ENCODE data around the gene JAZF1.

The JAZF1 gene

DNA sequence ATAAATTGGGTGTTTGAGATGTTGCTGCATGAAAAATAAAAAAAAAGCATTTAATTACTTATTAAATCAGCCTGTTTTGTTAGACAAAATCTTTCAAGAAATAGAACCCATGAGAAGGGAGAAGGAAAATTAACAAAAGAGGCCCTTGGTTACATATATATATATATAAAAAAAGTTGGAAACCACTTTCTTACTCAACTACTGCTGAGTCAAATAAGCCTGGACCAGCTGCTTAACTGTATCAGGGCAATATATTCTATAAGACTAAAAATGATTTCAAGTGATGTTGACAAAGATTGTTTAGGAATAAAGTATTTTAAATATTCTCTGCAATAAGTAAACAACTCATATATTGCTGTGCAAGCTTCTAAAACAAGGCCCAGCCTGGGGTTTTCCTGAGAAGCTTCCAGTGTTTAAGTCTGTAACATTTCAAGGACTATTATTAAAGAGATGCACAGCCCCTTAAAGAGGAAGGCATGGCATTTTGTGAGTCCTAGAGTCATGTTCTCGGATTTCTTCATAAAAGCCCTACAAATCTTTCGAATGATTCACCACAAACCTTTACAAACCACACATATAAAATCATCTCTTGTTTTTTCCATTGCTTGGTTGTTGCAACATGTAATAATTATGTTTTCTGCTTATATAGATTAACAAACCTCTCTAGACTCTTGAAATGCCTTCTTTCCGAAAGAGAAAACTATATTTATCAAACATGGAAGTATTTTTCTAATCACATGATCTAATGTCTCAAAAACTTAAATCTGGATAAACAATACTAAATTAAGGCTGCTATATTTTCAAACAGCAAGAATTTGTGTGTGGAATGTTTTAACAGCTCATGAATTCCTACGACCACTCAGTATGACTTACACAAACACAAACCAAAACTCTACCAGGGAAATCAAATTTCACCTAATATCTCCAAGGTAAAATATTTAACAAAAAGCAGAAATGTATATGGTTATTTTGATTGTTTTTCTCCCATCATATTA is 14.3 kb downstream of the JAZF1 start:
- peak; percentile 52 for DNase-seq (ENCODE audit: low spot score)

DNA sequence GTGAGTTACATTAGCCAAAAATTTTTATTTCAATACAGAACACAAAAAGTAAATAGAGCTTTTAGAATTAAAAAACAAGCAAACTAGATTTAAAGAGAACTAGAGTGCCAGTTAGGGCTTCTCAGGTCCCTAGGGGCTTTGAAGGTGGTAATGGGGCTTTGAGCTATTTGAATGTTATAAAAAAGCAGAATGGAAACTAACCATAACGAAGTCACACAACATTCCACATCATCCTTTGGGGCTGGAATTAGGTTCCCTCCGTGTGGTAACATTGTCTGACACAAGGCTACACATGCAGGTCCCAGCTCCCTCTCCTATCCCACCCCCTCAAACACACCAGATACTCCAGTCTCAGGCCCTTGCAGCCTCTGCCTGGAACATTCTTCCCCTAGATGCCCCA is 15.3 kb downstream of the JAZF1 start:
- no peak for DNase-seq (ENCODE audit: low spot score)

DNA sequence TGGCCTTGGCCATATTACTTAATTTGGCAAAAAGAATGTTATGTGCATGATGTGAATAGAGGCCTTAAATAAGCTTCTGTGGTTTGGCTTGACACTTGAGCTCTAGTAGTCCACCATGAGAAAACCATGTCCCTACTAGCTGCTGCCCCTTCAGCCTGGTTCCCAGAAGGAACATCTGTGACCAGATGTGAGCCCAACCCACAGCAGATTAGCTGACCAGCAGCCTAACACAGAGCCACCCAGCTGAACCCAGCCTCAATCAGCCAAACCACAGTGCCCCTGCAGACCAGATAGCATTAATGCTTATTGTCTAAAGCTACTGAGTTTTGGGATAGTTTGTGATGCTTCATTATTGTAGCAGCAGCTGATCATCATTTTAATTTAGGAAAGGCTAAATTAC is 16.6 kb downstream of the JAZF1 start:
- DNase-seq (ENCODE audit: low spot score), result no peak

DNA sequence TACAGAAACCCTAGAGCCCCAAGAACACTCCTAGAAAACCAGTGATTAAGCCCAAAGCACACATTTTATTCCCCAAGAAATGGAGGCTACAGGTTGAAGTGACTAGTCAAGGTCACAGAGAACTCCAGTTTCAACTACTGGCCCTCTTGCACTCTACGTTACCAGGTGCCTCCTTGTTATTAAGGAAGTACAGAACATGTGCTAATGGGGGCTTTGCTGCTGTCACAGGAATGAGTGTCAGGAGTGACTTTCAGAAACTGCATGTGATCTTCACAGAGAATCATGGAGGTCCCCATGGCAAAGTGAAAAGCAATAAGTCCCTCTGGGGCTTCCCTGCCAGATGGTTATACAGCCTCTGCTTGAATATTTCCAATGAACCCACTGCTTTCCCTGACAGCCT is 19.3 kb downstream of the JAZF1 start:
- no peak for DNase-seq (ENCODE audit: low spot score)

DNA sequence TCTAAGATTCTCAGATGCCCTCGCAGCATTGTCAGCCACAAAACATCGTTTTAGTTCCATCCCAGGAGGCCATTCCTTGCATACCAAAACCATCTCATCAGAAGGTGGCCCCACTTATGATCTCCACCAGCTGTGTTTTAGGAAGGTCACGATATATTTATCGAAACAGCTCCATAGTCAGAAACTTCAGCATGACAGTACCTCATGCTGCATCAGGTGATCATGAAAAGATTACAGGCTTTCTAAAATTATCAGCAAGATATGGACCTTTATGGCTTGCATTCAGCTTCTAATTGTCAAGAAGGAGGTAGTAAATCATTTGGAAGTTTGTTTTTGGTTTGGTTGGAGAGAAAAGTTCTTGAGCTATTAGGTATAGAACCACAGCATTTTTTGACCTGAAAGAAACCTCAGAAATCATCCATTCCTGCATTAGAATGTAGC is 20.0 kb downstream of the JAZF1 start:
- peak; percentile 27 for DNase-seq (ENCODE audit: low spot score)

DNA sequence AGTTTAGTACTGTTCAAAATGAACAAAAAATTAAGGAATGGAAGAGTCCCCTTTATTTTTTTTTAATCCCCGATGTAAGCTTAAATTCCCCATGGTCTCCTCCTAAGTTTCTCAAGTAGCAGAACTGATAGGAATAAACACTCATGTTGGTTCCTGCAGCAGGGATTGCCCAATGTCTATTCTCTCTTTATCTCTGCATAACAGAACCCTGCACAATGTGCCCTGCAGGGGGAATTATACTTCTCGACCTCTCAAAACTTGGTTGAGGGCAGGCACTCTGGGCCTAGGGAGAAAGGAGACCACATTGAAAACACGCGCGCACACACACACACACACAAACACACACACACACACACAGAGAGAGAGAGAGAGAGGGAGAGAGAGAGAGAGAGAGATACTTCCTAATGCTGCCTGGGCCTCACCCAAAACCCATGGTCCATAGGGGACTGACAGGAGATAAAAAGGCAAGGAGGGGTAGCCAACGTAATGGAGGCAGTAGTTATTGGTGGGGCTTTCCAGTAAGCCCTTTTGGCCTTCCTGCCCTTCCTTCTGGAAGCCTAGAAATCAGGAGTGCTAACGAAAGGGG is 22.7 kb downstream of the JAZF1 start:
- DNase-seq (ENCODE audit: low spot score), result no peak

DNA sequence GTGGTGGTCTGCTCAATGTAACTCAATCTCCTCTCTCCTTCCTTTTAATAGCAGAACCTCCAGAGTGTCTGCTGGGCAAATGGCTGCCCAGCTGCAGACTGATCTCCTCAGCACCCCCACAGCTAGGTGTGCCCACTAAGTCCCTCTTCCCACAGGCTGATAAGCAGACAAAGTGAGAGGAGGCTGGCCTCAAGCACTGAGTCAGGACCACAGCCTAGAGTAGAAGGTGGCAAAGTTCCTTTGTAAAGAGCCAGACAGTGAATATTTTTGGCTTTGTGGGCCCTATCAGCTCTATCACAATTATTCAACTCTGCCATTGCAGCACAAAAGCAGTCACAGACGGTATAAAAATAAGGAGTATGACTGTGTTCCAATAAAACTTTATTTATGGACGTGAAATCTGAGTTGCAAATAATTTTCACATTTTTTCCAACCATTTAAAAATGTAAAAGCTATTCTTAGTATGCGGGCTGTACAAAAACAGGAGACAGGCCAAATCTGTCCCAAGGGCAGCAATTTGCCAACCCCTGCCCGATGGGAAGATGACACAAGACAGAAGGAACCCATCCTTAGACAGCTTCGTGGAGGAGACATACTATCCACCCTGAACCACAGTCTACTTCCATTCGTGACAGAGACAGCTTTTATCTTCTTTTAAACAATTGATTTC is 23.4 kb downstream of the JAZF1 start:
- no peak for DNase-seq (ENCODE audit: low spot score)

DNA sequence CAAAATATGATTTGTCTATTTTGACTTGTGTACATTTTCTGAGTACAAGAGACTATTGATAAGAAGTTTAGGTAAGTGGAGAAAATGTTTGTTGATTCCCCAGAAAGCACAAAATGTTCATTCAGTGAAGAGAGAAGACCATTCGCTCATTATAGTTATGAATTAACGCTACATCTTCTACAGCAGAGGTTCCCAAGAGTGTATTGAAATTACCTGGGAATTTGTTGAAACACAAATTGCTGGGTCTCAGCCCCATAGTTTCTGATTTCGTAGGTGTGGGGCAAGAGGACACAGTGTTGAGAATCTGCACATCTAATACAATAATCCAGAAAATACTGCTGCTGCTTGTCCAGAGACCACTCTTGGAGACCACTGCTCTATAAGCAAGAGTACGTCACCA is 24.2 kb downstream of the JAZF1 start:
- DNase-seq (ENCODE audit: low spot score), result no peak

DNA sequence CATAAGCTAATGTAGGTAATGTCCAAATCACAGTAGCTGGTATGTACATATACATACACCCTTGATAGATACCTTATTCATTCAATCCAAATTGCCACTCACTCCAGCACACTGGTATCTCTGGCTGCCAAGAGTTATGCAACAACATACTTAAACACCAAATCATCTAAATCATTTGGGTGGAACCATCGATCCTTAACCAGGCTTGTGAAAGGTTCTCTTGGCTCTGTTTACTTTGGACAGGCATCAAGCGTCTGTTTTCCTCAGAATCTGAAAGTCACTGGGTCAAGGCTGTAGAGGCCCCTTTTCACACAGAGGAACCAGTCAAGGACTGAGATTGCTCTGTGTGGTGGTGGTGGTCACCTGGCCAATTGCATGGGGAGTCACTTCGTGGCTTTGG is 24.6 kb downstream of the JAZF1 start:
- peak; percentile 32 for DNase-seq (ENCODE audit: low spot score)

DNA sequence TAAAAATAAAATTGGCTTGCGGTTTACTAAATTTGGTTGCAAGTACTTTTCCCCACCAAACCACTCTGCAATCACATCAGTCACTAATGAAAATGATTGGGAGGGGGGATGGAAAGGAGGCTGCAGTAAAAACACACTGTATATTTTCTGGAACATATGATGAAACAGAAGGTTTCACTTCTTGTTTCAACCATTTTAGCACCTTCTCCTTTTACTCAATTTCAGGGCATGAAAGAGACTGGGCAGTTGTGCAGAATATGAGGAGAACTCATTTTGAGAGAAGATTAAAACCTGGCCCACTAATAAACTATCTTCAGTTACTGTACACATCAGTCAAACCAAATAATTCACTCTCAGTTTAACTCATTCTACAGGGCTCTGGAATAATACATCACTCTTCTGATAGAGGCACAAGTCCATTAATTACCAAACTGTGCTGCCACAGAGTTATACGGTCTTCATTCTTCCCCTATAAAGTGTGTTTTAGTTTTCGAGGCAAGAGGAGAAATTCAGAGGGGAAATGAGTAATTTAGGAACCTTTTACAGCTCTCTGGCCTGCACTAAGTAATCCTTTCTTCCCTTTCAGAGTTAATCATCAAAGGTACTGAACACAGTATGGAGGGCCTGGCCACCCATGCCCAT is 25.5 kb downstream of the JAZF1 start:
- no peak for DNase-seq (ENCODE audit: low spot score)

DNA sequence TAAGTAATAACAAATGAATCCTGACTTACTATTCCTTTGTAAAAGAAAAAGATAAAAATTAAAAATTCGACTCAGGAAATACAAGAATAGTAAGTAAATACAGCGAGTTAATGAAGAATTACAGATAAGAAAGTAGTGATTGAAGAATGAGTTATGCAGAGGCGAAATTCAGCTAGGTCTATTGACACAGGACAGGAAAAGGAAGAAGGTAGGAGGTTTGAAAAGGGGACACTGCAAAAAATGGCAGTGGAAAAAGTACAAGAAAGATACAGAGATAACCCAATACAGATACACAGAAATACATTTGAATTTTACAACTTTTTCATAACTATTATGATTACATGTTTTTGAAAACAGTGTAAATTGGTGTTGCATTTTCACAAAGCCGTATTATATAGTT is 28.0 kb downstream of the JAZF1 start:
- DNase-seq (ENCODE audit: low spot score), result no peak

DNA sequence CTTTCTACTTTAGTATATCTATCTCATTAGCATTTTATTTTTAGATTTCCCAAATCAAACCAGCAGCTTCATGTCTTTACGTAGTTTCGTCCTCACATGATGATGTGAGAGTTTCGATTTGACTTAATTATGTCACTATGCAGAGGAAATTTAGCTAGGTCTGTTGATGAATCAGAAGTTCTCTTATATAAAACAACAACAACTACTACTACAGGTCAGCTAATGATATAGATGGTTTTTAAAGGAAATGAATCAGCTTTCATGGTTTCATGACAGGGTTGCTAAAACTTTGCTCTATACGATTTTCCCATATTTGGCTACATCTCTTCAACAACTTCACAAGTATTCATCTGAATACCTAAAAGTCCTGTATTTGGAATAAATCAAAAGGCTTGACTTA is 28.6 kb downstream of the JAZF1 start:
- DNase-seq (ENCODE audit: low spot score), result no peak

DNA sequence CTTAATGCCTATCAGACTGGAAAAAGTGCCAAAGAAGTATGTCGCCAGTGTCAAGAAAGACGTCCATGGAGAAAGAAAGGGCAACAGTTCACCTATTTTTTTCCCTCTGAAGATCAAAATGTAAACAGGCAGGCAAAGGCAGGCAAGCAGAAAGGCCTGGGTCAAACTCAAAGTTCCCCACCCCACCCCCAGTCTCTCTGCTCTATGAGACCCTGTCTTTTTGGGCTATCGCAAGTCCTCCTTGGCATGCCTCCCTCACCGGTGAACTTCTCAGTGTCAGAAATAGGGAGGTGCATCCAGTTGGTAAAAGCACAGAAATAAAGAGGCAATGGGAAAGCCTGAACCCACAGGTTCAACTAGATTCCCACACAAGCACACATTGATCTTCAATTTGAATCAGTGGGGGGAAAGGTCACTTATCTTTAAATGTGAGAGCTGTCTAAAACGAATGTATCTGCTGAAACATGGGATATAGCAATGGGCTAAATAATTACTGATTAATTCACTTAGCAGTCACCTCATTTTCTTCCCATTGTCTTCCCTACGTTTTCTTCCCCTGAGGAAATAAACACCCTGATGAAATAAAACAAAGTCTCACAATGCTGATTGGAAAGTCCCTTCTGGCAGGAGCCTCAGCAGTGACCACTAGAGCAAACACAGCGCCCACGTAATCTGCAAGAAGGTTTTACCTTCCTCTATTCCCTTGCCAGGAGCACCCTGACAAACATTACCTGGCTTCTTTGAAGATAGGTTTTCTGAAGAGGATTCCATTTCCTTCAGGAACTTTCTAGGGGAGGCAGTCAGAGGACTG is 31.1 kb downstream of the JAZF1 start:
- DNase-seq (ENCODE audit: low spot score), result no peak

DNA sequence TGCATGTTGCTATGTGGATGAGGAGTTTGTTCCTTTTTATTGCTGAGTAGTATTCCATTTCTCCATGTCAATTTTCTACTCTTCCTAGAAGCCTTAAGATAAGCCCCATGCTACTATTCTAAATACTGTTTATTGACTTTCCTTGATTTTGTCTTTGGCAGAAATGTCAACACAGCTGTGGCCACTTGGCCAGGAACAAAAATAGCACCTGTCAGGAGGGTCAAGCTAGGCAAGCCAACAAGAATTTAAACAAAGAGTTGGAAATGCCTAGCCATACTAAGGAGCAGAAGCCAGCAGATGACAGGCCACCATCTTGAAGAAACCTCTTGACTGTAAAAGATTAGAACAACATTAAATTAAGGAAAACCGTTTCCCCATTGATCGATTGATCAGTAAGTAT is 34.7 kb downstream of the JAZF1 start:
- DNase-seq (ENCODE audit: low spot score), result no peak

DNA sequence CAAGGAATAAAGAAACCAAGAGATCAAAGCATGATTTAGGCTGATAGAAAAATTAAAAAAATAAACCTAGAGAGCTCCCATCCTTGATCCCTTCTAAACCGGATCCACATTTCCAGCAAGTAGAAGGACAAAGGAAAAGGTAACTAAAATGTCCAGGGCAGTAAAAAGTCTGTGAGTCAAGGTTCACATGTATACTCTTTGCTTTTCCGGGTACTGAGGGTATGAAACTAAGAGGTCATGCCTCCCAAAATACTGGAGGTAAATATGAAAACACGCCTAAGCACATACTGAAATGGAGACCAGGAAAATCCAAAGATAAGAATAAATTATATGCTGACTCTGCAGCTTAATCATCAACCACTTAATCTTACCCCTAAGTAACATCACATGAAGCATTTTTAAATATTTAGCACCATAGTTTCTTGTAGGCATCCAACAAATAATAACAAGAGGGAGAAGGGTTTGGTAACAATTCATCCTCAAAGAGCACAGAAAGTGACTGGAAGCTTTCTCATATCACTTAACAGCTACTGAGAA is 35.4 kb downstream of the JAZF1 start:
- DNase-seq (ENCODE audit: low spot score), result no peak

DNA sequence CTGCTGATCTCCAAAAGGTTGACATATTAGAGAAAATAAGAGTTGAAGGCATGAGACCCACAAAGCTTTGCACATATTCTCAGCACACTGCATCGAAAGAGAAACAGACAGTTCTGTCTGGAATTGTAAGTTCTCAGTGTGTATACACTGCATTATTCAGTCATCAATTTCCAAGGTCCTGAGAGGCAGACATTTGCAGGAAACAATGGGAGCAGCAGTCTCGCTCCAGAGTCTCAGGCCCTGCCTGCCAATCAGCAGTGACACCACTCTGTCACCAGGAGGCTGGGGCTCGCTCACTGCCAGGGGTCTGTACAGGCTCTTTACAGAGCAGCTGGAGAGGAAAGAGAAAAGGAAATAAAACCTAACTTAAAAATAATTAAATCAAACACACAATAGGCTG is 36.3 kb downstream of the JAZF1 start:
- no peak for DNase-seq (ENCODE audit: low spot score)

DNA sequence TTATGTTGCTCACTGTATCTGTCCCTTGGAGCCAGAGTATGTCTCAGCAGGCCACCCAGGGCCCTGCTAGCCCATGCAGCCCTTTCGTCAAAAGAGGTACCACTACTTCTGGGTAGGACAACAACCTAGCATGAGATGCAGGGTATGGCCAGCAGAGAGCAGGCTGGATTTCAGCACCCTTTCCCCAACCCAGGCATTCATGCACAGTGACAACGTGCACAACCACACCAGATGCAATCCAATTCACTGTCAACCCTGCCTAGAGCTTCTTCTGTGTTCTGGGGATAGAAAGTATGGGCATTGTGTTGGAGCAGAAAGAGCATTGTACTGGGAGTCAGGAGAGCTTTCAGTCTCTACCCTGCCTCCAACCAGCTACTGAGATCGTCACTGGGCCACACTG is 37.9 kb downstream of the JAZF1 start:
- no peak for DNase-seq (ENCODE audit: low spot score)

DNA sequence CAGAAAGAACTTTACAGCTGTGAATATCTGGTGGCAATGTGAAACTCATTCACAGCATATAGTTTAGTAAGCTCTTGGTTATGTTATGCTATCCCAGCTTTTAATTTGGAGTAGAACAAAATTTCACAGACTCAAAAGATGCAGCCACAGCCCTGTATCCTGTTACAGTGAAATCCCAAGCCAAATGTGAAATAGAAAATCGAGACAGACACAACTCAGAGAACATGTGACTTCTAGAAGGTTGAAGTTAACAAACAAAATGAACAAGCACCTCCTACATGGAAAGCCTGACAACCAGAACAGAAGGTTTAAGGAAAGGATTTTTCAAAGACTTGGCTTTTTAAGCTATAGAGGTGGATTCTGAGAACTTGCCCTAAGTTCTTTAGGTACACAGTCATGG is 39.6 kb downstream of the JAZF1 start:
- DNase-seq (ENCODE audit: low spot score), result no peak

DNA sequence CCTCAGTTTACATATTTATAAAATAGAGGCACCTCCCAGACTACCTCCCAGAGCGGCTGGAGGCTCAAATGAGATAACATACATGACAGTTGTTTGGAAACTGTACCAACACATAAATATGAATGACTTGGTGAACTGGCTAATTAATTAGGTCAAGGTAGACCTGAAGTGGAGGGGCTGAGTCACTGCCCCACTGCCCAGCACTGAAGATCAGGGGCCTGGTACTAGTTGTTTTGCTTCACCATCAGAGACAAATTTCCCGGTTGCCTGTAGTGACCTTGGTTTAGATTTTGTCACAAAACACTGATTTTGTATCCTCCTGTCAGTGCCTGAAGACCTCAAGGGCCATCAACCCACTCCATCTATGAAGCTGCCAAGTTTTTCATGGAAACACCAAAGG is 41.8 kb downstream of the JAZF1 start:
- DNase-seq (ENCODE audit: low spot score), result no peak

DNA sequence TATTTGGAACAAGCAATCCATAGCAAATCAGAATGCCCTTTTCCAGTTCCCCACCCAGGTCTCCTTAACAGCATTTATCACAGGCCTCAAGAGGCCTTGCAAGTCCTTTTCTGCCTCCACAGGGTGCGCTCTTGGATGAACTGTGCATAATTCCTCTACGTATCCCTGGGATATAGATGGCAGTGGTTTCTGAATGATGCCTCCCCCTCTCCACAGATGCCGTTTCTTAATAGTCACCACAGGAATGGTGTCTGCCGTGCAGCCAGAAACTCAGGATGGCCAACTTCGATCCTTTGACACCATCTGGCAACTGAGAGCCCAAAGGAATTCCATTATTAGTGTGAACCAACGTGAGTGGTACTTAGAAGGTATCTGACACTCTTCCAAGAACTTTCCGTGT is 43.1 kb downstream of the JAZF1 start:
- DNase-seq (ENCODE audit: low spot score), result no peak

DNA sequence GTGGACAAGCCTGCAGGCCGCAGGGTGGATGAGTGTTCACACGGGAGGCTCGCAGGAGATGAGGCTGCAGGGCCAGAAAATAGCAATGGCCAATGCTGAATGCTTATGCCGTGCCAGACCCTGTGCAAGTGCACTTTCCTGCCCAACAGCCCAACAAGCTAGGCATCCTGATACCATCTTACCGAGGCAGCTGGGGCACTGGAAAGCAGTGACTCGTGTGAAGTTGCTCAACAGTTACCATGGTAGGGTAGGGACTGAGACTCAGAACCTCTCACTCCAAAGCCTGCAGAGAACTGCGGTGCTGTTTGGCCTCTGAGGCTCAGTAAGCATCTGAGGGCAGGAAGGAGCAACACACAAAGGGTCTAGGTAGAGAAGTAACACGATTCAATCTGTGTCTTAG is 43.7 kb downstream of the JAZF1 start:
- no peak for DNase-seq (ENCODE audit: low spot score)

Measured in AG08396 (cell line).